ENCODE results near the gene PCNX3.

Gene PCNX3

GRCh38 chr11:65599955-65600246 lies 15.7 kb upstream of the PCNX3 start:
- no peak for DNase-seq

GRCh38 chr11:65604258-65604657 lies 11.3 kb upstream of the PCNX3 start:
- no peak for DNase-seq

GRCh38 chr11:65606876-65607613 lies 8.5 kb upstream of the PCNX3 start:
- no peak for DNase-seq

GRCh38 chr11:65607614-65608426 lies 7.8 kb upstream of the PCNX3 start:
- no peak for DNase-seq

GRCh38 chr11:65609229-65609628 lies 6.3 kb upstream of the PCNX3 start:
- no peak for DNase-seq

GRCh38 chr11:65609665-65610064 lies 5.9 kb upstream of the PCNX3 start:
- no peak for DNase-seq

- DNase-seq = no peak
These were observed 5.2 kb upstream of the PCNX3 start for GRCh38 chr11:65610404-65610803.

- no peak for DNase-seq
These were observed 4.4 kb upstream of the PCNX3 start for GRCh38 chr11:65611028-65611757.

- no peak for DNase-seq
These were observed 3.6 kb upstream of the PCNX3 start for GRCh38 chr11:65611758-65612603.

GRCh38 chr11:65612691-65613090 lies 2.9 kb upstream of the PCNX3 start:
- no peak for DNase-seq

GRCh38 chr11:65613091-65613928 lies 2.3 kb upstream of the PCNX3 start:
- peak; percentile 20 for DNase-seq

GRCh38 chr11:65615950-65616574 lies 486 bp downstream of the PCNX3 start:
- no peak for DNase-seq

- DNase-seq = no peak
These were observed 1.0 kb downstream of the PCNX3 start for GRCh38 chr11:65616575-65617001.

GRCh38 chr11:65617136-65617850 lies 1.7 kb downstream of the PCNX3 start:
- DNase-seq = no peak

GRCh38 chr11:65617990-65618751 lies 2.6 kb downstream of the PCNX3 start:
- no peak for DNase-seq

- DNase-seq = no peak
These were observed 3.2 kb downstream of the PCNX3 start for GRCh38 chr11:65618763-65619162.

GRCh38 chr11:65619281-65619928 lies 3.8 kb downstream of the PCNX3 start:
- no peak for DNase-seq

GRCh38 chr11:65620666-65621065 lies 5.1 kb downstream of the PCNX3 start:
- no peak for DNase-seq

GRCh38 chr11:65621460-65621859 lies 5.9 kb downstream of the PCNX3 start:
- no peak for DNase-seq

Data from DMS79 treated with DMSO at 0.1 percent for 48 hours (cell line).